Smooth muscle cell (in vitro differentiated cells): ENCODE results near the gene PMCH. TPM values are rescaled to one million over a fixed set of nuclear protein-coding genes. Genes with fewer than 3 reads are reported as not detected.
"Not testable (repeated sequence)": the region's sequence is repeated elsewhere in the genome, so short reads cannot be mapped to it uniquely, and the experiment has no call there.

ENCODE experiments used
- DNase-seq: peaks from one replicate; lab custom pipeline; 2025; ENCODE audit not compliant: unreplicated experiment; lab: John Stamatoyannopoulos, UW
- H2AFZ ChIP-seq: fragments of 200-600 bp; sonication (generic); 2 replicates; pipeline ENCODE4 v1.6.0; 2016; ENCODE audit warnings: antibody characterized with exemption, low read depth, mild to moderate bottlenecking
- H3F3A ChIP-seq: fragments of 200-600 bp; sonication (generic); 2 replicates; pipeline ENCODE4 v1.6.0; 2017; ENCODE audit warnings: antibody characterized with exemption, low read depth
- H3K27ac ChIP-seq: fragments of 200-600 bp; sonication (generic); 2 replicates; pipeline ENCODE4 v1.5.1; 2016; ENCODE audit warnings: low read depth, mild to moderate bottlenecking
- H3K27me3 ChIP-seq: fragments of 200-600 bp; sonication (generic); 2 replicates; pipeline ENCODE4 v1.6.1; 2016; ENCODE audit warnings: low read depth, mild to moderate bottlenecking
- H3K36me3 ChIP-seq: fragments of 200-600 bp; sonication (generic); 2 replicates; pipeline ENCODE4 v1.5.1; 2016; ENCODE audit warnings: low read depth
- H3K4me1 ChIP-seq: fragments of 200-600 bp; sonication (generic); 2 replicates; pipeline ENCODE4 v1.5.1; 2016; ENCODE audit warnings: low read depth
- H3K4me2 ChIP-seq: fragments of 200-600 bp; sonication (generic); 2 replicates; pipeline ENCODE4 v1.6.0; 2016; ENCODE audit warnings: mild to moderate bottlenecking
- H3K4me3 ChIP-seq: fragments of 200-600 bp; sonication (generic); 2 replicates; pipeline ENCODE4 v1.5.1; 2016; ENCODE audit warnings: mild to moderate bottlenecking
- H3K79me2 ChIP-seq: fragments of 200-600 bp; sonication (generic); 2 replicates; pipeline ENCODE4 v1.6.0; 2016; ENCODE audit warnings: low read depth, mild to moderate bottlenecking
- H3K9ac ChIP-seq: fragments of 200-600 bp; sonication (generic); 2 replicates; pipeline ENCODE4 v1.6.0; 2016; ENCODE audit warnings: low read depth
- H3K9me3 ChIP-seq: fragments of 200-600 bp; sonication (generic); replicated peaks from 2 replicates; pipeline ENCODE4 v1.5.1; 2016; ENCODE audit warnings: low read depth
- H4K20me1 ChIP-seq: fragments of 200-600 bp; sonication (generic); 2 replicates; pipeline ENCODE4 v1.6.0; 2016; ENCODE audit warnings: low read depth
- WGBS: methylation state at CpG from one replicate; pipeline ENCODE4 v1.1.7; 2016; ENCODE audit warnings: low lambda C conversion rate; 5-methylcytosine and 5-hydroxymethylcytosine counted together
- polyA plus RNA-seq: library from polyadenylated mRNA; unstranded; fragments of >200 nt; fragmentation: Nextera tagmentation; extraction: Ambion mirVana; gene quantifications from 2 replicates; pipeline ENCODE4 v1.2.1, GENCODE V29; 2016
- small RNA-seq: library from RNA; depleted of rRNA; stranded (forward); fragments of <200 nt; gene quantifications from one replicate; pipeline ENCODE3, GENCODE V24; 2014
- total RNA-seq: library from RNA; depleted of rRNA; stranded (reverse); fragments of >200 nt; gene quantifications from 2 replicates; pipeline ENCODE4 v1.2.3, GENCODE V29; 2014

PMCH gene
- total and polyA plus RNA-seq, 2 experiments from 2014 or later: not detected

DNA sequence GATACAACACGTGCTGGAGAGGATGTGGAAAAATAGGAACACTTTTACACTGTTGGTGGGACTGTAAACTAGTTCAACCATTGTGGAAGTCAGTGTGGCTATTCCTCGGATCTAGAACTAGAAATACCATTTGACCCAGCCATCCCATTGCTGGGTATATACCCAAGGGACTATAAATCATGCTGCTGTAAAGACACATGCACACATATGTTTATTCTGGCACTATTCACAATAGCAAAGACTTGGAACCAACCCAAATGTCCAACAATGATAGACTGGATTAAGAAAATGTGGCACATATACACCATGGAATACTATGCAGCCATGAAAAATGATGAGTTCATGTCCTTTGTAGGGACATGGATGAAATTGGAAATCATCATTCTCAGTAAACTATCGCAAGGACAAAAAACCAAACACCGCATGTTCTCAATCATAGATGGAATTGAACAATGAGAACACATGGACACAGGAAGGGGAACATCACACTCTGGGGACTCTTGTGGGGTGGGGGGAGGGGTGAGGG is 50.5 kb downstream of the PMCH start:
- not testable (repeated sequence) for H3K4me1 ChIP-seq, H2AFZ ChIP-seq, H3K4me3 ChIP-seq, H3F3A ChIP-seq, H3K9ac ChIP-seq, DNase-seq, H3K9me3 ChIP-seq, H3K27me3 ChIP-seq, H3K79me2 ChIP-seq, H4K20me1 ChIP-seq, H3K27ac ChIP-seq, H3K4me2 ChIP-seq, H3K36me3 ChIP-seq
- WGBS: 98% methylated on average over 4 of the region's 4 CpGs

Small RNA genes lying within 50 kb of the gene (small RNA-seq; reads per million reads assigned to genes)
- gene RN7SL793P: not detected

Other genes with a start within 250 kb of the PMCH start
- 53.2 and 58.5 TPM in 2 replicates for gene WASHC3, start 135.8 kb downstream of the PMCH start, total RNA-seq
- gene WASHC3, start 135.8 kb downstream of the PMCH start, polyA plus RNA-seq: 70.1 and 71.7 TPM in 2 replicates
- 49.2 and 57.6 TPM in 2 replicates for gene NUP37, start 77.7 kb downstream of the PMCH start, total RNA-seq
- gene NUP37, start 77.7 kb downstream of the PMCH start, polyA plus RNA-seq: 35.7 and 38.1 TPM in 2 replicates
- gene PARPBP, start 77.7 kb downstream of the PMCH start, total RNA-seq: 7.9 and 8.2 TPM in 2 replicates
- gene PARPBP, start 77.7 kb downstream of the PMCH start, polyA plus RNA-seq: 3.7 and 4.7 TPM in 2 replicates